SH-SY5Y (cell line): ENCODE data around the gene SYT7.

ENCODE experiments used
- GATA2 ChIP-seq: IDR thresholded peaks from 2 replicates; pipeline ENCODE4 v1.6.1; 2011; ENCODE audit warnings: mild to moderate bottlenecking, low read depth, low read length
- GATA3 ChIP-seq: IDR thresholded peaks from 2 replicates; pipeline ENCODE4 v1.6.1; 2011; ENCODE audit warnings: low read depth, mild to moderate bottlenecking, low read length, moderate library complexity

Gene SYT7

DNA sequence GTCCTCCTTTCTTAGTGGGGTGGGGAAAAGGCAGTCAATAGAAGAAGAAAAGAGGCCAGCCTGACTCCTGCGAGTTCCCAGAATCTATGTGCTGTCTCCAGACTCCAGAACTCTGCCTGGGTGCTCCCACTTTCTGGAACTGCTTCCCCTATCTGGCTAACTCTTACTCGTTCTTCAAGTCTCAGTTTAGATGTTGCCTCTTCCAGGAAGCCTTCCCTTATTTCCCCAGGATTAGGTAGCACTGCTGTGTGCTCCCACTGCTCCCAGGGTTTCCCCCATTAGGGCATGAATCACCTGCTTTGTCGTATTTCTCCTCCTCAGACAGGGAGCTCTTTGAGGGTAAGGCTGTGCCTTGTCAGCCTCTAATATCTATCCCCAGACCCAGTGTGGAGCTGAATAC is 17.5 kb upstream of the SYT7 start:
- no peak for TF ChIP-seq GATA3
- no peak for TF ChIP-seq GATA2

DNA sequence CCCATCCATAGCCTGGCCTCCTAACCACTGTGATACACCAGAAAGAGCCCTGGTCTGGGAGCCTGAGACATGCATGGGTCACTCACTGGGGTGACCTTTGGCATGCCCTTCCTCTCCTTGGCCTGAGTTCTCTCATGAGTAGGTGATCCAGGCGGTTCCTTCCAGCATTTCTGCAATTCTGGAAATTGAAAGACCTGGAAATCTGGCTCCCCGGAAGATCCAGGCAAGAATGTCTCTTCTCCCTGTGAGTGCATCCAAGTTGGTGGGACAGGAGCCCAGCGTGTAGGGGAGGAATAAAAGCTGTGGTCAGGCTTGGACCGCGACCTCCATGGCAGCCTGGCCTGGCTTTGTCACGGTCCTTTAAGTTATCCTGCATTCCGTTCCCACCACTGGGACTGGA is 16.1 kb upstream of the SYT7 start:
- TF ChIP-seq GATA3 (no peak), GATA2 (no peak)

DNA sequence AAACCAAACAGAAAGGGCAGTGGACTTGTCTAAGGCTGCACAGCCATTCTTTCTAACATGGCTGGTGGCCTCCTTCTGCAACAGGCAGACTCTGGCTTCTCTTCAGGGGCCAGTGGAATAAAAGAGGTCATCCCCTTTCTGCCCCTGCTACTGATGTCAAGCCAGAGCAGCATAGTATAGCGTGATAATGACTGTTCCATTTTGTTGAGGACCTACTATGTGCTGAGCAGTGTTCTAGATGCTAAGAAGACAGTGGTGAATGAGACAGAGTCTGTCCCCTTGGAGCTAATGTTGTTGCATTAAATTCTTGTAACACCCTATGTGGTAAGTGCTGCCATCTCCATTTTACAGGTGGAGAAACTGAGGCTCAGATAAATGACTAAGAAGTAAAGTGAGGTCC is 15.7 kb upstream of the SYT7 start:
- TF ChIP-seq GATA3 (no peak), GATA2 (no peak)

DNA sequence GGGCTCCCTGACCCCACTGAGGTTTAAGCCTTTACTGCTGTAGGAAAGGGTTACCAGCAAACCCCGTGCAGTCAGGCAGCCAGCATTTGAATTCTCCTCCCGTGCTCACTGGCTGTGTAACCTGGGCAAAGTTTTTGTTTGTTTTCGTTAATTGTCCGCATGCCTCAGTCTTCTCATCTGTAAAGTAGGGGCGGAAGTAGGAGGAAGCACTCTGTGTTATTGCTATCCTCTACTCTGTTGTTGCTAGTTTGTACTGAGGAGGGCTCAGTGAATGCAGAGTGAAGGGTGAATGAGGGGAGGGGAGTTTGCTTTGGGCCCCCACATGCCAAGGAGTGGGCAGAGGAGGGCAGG is 14.0 kb upstream of the SYT7 start:
- TF ChIP-seq GATA2 (no peak), GATA3 (no peak)

DNA sequence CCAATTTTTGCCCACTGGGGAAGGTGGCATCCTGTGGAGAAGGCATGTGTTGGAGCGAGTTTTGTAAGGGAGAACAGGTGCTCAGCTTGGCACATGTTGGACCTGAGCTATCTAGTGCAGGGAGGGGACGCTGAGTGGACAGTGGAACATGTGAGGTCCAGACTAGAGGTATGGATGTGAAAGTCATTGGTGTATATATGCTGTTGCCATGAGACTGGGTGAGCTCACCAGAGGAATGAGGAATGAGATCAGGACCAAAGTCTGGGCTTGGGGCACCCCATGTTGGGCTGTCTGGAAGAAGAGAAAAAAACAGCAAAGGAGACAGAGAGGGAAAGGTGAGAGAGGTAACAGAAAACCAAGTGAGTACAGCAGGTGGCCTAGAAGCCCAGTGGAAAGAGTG is 12.3 kb upstream of the SYT7 start:
- no peak for TF ChIP-seq GATA3
- TF ChIP-seq GATA2, result no peak

DNA sequence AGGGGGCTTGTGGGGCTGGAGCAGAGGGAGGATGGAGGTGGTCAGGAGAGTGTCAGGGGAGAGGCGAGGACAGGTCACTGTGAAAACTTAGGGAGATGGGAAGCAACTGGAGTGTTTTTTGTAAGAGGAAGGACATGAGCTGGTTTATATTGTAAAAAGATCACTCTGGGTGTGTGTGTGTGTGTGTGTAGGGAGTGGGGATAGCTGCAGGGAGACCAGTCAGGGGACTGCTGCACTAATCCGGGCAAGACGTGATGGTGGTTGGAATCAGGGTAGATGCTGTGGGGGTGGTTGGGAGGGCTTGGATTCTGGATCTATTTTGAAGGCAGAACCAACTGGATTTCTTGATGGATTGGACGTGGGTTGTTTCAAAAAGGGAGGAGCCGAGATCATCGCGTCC is 11.3 kb upstream of the SYT7 start:
- TF ChIP-seq GATA2 (no peak), GATA3 (no peak)

DNA sequence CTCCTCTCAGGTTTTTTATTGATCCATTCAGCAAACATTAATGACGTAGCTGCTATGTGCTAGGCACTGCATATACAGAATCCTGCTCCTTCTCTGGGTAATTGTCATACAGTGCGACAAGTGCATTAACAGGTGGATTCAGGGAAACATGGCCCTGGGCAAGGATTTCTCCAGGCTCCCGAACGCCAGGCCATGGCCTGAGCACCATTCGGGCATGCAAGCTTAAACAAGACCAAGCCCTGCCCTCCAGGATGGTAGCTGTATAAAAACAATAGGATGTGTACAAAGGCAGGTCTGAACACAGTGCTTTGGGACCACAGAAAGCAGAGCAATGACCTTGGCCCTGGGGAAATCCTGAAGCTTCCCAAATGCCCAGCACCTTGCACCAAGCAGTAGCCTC is 9.1 kb upstream of the SYT7 start:
- TF ChIP-seq GATA3, result no peak
- TF ChIP-seq GATA2, result no peak

DNA sequence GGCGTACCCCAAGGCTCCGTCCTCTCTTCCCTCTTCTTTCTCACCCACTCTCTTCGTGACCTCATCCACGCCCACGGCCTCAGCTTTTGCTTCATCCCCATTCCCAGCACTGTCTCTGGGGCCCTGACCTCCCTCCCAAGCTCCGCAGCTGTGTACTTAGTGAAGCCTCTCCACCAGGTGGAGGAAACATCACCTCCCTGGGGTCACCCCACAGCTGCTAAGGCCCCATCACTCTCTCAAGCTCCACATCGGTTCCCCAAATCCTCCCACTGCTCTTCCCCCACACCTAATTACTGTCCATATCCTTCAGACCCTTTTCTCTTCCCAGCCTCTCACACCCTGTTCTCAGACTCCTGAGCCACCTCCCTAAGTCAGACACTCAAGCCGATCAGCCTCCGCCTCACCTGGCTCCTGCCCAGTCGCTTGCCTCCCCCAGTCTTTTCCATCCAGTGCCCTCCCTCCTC is 7.9 kb upstream of the SYT7 start:
- TF ChIP-seq GATA2 (no peak), GATA3 (no peak)

DNA sequence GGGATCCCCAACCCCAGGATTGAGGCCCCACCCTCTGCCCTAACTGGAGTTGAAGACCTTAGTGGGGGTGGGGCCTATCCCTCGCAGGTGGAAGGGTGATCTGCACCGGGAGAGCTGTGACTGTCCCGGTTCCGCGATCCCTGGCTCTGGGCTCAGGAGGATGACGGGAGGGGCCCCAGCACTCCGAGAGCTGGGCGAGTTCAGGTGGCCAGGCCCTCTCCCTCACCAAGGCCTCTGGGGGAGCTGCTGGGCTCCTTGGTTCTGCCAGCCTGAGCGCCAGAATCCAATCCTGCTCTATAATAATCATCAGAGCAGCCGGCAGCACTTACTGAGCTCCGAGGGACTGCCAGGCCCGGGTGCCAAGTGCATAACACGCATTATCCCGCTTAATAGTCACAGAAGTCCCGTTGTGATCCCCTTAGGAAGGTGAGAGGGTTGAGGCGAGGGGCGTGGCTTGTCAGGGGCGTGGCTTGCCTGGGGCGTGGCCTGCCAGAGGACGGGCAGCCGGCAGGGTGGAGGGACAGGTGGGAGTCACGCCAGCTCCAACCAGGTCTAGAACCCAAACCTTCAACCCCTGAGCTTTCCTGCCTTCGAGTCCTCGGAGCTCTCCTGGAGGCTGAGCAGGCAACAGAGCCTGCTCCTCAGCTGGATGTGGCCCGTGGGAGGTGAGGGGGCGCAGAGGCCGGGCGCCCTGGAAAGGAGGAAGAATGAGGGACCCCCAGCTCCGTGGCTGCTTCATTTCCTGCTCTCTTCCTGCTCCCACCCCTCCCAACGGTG is 7.3 kb upstream of the SYT7 start:
- TF ChIP-seq GATA3, result no peak
- TF ChIP-seq GATA2, result no peak

DNA sequence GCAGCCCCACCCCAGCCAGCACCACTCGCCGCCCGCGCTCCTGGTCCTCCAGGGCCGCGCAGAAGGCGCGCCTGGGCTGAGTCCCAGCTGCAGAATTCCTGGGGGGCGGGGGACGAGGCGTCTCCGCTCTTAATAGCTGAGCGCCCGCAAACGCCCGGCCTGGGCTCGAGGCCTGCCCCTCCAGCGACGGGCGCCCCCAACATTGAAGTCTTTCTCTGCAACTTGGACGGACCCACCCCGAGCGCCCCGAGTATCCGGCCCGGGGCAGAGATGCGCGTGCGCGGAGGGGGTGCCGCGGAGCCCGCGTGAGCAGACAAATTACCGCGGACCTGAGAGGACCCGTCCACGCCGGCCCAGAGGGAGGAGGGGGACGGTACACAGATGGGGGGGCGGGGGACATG is 6.7 kb upstream of the SYT7 start:
- no peak for TF ChIP-seq GATA2
- no peak for TF ChIP-seq GATA3

DNA sequence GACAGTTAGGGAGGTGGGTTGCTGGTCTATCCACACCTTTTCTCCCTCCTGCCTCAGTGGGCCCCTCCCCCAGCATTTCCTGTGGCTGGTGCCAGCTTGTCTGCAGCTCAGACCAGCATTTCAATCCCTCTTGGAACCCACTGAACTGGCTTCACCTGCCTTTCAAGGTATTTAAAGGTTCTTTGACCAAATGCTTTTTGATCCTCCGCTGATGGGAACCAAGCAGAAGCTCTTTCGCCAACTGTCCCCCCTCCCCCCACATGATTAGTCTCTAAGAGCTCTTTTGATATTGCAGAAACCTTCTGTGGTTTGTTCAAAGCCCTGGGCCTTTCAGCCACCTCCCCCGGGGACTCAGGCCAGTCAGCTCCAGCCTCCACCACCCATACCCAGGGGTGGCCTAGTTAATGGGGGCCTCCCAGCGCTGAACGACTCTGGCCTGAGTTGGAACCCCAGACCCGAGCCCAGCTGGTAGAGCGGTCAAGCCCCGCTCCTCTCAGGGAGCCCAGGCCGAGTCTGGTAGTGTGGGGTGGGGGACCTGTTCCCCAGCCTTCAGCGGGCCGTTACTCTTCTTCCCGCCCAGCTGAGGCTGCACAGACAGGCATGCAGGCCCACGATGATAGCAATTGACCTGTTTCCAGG is 6.0 kb upstream of the SYT7 start:
- TF ChIP-seq GATA2 (no peak), GATA3 (no peak)

DNA sequence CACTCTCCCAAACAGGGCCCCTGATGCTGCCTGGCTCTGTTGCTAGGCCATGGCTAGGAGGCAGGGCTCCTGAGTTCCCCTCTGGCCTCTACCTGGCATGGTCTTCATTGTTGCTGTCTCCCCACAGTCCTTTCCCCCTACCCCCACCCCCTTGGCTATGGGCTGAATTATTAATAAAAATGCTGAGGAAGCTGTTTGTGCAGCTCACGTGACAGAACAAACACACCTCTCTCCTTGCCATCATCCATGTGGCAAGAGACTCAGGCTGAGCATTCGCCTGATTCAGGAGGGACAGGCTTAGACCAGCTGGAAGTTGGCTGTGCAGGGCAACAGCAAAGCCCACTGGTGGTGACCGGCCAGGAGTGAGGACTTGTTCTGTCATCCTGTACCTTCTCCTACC is 4.2 kb upstream of the SYT7 start:
- TF ChIP-seq GATA2, result no peak
- no peak for TF ChIP-seq GATA3

DNA sequence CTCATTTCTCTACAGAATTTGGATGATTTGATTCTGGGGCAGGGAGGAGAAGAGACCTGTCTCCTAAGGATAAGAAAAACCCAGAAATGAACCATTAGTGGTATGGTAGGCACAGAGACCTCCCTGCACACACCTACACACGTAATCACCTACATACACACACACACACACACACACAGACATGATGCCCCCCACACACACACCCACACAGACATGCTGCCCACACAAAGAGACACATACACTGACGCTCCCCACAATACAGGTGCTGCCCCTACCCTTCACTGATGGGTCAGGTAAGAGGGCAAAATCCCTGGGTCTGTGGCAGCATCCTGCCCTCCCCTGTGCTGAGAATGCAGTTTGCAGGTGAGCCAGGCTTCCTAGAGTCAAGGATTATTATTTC is 1.1 kb upstream of the SYT7 start:
- TF ChIP-seq GATA3, result no peak
- no peak for TF ChIP-seq GATA2

DNA sequence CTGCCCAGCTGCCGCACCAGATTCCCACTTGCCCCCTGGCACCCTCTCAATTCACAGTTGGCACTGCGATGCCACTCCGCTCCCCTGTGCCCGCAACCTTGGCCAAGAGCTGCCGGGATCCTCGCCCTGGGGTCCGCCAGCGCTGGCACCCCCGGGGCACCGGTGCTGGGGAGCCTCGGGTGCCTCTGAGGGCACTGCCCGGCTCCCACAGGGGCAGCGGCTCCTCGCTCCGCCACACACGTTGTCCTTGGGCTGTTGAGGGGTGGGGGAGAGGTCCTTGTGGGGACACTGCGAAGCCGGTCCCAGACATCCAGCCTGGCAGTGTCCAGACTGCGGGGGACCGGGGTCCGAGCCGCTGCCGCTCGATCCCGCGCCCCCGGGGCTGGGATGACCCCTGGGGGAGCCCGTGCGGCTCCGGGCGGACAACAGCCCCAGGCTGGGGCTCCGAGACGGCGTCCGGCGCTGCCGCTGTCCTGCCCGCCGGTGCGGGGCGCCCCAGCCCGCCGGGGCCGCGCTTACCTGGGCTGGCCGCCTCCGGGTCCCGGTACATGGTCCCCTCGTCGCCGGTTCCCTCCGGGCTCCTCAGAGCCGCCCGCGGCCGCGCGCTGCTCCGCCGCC is 496 bp downstream of the SYT7 start:
- TF ChIP-seq GATA3 (no peak), GATA2 (no peak)
